ENCODE measurements around the gene KPNA3.

- TF ChIP-seq, protein P1, sequence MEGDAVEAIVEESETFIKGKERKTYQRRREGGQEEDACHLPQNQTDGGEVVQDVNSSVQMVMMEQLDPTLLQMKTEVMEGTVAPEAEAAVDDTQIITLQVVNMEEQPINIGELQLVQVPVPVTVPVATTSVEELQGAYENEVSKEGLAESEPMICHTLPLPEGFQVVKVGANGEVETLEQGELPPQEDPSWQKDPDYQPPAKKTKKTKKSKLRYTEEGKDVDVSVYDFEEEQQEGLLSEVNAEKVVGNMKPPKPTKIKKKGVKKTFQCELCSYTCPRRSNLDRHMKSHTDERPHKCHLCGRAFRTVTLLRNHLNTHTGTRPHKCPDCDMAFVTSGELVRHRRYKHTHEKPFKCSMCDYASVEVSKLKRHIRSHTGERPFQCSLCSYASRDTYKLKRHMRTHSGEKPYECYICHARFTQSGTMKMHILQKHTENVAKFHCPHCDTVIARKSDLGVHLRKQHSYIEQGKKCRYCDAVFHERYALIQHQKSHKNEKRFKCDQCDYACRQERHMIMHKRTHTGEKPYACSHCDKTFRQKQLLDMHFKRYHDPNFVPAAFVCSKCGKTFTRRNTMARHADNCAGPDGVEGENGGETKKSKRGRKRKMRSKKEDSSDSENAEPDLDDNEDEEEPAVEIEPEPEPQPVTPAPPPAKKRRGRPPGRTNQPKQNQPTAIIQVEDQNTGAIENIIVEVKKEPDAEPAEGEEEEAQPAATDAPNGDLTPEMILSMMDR (conservative IDR thresholded peaks at IDR 0.05; ENCODE audit: low read depth, low read length), result no peak
- TF ChIP-seq EZH2 (IDR thresholded peaks at IDR 0.05; ENCODE audit: borderline replicate concordance, low read depth, low read length, poor library complexity, severe bottlenecking), result no peak
Measured at GRCh38 chr13:49774376-49775005, 18.0 kb downstream of the KPNA3 start.
